CD4-positive, alpha-beta T cell treated with Interleukin-6 at 100 ng/mL for 8 hours (primary cell): ENCODE data around the gene LINC01488.

Source experiments
- DNase-seq: peaks from one replicate; pipeline ENCODE4 v3.0.0-alpha.2; 2020; ENCODE audit warnings: mixed read lengths, low spot score

LINC01488 gene

DNA sequence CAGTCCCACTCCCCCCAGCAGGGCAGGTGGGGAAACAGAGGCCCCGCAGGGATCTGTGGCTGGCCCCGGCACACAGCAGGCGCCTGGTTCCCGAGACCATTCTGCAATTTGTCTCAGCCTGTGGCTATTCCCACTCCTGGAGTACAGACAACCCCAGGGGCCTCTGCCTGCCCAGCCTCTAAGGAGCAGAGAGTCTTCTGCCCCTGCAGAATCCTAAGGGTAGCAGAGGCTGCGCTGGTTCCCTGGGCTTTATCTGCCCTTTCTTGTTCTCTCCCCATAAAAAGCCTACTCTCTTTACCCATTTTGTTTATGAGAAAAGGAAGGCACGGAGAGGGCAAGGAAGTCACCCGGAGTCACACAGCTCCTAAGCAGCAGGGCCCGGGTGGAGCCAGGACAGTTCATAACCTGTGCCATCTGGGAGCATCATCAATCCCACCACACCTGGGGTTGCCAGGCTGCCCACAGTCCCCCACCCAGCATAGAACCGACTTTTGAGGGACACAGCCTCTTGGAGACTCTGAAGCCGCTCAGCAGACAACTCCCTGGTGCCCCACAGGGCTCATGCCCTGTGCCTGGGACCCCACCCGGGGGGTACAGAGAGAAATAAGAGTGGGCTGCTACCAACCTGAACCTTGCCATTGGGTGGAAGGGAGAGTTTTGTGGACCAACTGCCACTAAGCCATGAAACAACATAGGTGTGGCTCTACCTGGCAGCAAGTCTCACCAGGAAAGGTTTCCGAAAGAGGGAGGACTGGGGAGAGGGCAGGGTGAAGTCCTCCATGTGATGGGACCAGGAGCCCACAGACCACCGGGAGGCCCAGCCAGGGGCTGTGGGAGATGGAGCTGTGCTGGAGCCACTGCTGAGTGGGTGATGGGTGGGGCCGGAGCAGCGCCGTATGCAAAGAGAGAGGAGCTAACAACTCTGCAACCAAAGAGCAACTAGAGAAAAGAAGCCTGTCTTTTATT is 17.2 kb upstream of the LINC01488 start:
- DNase-seq: no peak

DNA sequence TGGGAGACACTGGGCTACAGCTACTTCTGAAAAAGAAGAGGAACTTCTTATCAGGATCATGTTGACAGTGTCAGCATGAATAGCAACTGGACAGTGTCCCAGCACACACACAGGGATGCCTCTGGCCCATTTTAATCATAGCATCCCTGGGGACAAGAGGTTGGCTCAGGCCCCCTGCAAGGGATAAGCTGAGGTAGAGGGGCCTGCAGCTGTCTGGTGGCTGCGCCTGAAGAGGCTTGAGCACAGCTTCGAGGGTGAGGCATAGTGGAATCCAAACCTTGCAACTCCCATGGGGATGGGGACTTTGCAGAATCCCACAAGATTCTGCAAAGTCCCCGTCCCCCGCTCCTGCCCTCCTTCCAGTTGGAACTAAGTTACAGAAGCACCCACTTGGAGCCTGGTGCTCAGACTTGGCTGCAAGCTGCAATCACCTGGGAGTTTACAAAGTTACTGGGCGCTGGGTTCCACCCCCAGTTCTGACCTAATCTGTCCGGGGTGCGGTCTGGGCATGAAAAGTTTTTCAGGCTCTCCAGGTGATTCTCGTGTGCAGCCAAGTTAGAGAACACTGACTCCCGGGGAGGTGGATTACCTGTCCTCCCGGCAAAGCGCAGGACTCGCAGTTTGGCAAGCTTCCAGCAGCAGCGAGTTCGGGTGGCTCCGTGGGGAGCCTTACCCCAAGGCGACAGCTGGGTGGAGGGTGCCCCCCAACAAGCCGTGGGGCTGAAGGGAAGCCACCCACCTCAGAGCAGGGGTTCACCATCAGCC is 16.0 kb upstream of the LINC01488 start:
- DNase-seq: no peak

DNA sequence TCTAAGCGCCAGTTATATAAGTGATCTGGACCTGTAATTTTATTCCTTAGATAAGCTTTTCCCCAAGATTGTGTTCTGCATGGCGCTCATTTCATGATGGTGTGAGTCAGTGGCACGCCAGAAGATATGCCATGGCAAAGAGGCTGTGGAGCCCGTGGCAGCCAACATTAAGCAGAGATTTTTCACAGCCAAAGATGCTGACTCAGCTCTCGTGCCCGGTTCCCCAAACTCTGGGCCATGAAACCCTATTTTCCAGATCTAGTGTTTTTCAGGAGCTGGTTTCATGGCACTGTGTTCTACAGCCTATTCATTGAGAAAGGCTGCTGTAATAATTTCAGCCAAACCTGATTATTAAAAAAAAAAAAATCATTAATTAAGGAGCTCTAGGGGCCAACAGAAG is 15.4 kb upstream of the LINC01488 start:
- no peak for DNase-seq

DNA sequence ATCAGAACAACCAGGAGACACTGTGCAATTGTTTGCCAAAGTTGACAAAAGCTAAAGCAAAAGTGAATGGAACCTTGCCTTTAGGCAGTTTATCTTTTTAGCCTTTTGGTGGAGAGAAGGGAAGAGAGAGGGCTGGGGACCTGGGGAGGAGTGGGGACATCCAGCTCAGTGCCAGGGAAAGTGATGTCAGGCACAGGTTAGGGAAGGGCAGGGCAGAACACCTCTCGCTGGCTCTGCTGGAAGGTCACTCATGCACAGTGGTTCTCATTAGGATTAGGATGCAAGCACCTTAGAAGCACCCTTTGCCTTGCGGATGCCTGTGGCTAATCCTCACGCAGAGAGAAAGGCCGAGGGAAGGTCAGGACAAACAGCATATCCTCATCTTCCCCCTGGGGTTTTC is 14.3 kb upstream of the LINC01488 start:
- DNase-seq: no peak

DNA sequence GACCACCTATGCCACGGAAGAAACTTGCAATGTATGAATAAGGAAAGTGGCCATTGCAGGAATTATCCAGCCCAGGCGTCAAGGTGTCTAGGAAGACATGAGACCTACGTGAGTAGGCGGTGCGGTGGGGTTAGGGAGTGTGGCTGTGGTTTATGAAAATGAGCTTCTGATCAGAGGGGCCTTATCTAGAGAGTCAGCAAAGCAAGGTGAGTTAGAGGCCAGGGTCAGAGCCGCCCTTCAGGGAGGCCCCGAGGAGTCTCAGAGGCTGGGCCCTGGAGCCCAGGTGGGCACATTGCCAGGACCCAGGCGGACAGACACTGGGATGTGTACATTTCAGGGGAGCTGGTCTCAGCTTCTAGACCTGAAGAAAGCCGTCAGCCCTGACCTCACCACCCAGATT is 13.8 kb upstream of the LINC01488 start:
- no peak for DNase-seq

DNA sequence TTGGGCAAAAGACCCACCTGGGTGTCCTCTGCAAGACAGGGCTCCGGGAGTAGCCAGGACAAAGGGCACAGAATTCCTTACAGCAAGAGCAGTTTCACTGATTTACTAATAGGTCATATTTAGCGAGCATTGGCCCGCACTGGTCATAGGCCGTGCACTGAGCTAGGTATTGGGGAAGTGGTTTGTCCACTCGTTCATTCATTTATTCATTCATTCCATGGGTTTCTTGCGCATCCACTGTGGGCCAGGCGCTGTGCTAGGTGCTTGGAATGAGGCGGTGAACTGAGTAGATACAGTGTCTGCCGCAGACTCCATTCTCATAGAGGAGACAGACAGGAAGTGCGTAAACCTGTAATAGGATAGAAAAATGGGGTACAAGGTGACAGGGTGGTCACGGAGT is 13.2 kb upstream of the LINC01488 start:
- no peak for DNase-seq

DNA sequence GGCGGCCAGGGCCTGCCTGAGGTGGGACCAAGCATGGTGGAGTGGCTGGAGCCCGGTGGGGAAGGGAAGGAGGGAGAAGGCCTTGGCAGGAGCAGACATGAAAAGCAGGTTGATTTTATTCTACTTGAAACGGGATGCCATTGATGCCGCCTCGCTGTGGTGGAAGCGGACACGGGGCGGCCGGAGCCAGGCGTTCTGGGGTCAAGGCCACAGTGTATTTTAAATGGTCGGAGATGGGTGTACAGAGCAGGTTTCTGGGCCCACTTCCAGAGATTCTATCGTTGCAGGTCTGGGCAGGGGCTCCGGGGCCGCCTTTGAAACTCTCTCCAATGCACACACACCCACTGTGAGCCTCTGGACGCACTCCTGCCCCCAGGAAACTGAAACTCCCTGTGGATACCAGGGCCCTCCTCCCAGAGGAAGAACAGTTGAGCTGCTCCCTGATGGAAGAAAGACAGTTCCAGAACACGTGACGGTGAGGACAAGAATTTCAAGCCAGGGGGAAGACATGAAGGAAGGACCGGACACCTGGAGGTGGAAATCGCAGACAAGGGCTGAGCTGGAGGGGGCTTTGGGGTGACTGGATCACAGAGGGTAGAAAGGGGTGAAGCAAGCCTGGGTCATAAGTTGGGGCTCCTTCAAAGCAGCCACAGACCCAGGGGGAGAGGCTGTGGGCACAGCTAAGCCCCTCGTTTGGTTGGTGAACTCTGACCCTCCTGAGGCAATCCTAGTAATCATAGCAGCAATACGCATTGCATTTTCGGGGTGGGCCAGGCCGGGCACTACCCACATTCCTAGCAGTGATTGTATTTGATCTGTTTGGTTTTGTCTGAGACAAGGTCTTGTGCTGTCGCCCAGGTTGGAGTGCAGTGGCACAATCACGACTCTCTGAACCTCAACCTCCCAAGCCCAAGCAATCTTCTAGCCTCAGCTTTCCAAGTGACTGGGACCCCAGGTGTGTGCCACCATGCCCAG is 12.3 kb upstream of the LINC01488 start:
- no peak for DNase-seq

DNA sequence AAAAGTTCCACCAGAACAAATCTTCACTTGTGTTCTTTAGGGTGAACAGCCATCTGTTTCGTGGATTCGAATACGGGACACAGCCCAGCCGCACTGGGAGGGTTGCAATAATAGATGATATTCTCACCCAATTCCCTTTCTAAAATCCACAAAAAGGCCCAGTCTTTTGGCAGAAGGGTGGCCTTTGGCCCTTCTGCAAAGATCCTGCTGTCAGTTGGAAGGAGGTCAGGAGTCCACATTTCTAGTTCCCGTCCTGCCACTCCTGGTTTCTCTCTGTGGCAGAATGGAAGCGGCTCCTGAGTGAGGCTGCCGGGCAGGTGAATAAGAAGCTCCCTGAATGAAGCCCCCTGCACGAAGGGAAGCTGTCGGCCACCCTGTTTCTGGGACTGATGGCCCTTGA is 11.2 kb upstream of the LINC01488 start:
- DNase-seq: no peak

DNA sequence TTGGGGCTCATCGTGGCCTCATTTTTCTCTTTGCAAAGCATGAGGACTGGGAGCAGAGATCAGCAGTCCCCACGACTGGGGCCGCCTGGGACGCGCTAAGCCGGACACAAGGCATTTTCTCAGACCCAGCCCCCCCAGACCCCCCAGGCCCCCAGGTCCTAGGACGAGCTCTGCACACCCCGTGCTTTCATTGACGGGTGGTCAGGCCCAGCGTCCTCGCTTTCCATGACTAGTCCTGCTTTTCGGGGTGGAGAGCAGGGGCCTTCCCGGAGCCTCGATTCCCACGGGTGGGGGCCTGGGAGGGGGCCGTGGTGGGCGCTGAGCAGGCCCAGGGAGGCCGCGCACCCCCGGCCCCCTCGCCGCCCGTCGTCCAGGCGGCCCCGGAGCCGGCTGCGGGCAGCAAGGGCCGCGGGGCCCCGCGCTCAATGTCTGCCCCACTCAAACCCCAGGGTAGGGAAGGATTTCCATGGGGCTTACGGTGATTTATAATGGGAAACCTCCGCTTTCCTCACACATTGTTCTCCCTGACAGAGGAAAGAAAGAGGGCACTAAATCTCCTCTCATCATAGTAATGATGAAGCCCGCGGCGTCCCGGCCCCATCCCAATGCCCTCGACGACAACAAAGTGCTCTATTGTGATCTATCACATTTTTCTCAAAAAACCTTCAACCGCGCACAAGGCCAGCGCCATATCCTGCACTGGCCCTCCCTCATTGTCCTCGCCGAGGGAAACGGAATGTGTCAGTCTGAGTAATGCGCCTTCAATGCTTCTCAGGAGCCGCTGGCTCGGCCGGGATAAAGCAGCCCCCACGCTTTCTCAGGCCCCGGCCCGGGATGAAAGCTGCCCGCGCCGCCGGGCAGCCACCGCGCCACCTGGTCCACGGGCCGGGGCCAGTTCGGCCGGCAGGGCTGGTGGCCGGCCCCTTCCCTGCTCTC is 10.4 kb upstream of the LINC01488 start:
- DNase-seq: no peak

DNA sequence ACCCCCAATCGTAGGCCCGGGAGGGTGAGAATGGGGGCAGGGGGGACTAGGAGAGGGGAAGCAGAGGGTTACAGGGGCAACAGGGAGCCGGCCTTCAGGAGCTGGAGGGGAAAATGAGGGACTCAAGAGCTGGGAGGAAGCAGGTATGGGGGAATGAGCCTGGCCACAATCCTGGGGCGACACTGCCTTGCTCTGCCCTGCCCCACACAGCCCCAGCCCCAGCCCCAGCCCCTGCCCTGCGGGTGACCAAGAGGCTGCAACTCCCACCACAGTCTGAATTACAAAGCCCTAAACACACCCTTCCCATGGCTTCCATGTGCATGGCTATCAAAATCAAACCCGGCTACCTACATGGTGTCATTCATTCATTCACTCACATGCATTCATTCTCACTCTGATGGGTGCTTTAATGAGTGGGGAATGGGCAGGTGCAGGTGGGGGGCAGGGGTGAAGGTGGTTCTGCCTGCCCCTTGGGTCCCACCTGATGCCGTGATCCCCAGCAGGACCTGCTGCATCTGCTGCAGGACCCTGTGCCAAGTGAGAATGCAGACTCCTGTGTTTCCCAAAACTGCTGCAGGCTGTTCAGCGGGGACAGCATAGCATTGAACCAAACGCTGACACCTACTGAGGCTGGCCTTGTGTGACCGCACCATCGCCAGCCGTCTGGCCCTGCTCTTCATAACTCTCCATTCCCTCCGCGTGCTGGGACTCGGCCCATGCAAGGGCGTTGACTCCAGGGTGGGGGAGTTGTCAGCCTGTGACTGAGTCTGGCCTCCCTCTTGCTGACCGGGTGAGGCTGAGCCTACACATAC is 9.5 kb upstream of the LINC01488 start:
- DNase-seq: no peak

DNA sequence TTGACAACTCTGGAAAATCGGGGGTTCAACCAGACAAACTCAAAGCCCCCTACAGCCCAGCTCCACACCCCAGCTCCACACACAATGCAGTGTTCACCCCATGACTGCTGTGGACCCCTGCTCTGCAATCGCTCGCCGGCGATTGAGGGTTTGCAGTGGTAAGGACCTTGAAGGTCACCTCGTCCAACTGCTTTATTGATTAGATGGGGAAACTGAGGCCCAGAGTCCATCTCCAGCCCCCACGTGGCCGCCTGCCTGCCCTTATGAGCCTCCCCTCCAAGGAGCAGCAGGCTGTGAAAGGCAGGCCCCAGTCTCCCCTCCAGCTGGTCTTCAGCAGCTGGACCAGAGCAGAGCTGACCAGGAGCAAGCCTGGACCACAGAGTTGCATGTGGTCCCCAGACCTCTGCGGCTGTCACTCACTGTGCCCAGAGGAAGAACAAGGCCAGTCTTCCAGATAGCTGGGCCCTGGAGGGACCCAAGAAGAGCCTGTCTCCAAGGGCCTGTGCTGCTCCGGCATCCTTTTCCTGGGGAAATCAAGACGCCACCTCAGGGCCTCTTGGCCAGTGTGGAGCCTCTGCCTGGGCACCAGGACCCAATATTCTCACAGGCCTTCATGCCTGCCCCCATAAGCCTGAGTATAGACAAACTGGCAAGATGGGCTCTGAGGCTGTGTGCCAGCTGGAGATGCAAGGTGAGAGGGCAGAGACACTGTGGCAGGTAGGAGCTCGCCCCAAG is 8.8 kb upstream of the LINC01488 start:
- no peak for DNase-seq

DNA sequence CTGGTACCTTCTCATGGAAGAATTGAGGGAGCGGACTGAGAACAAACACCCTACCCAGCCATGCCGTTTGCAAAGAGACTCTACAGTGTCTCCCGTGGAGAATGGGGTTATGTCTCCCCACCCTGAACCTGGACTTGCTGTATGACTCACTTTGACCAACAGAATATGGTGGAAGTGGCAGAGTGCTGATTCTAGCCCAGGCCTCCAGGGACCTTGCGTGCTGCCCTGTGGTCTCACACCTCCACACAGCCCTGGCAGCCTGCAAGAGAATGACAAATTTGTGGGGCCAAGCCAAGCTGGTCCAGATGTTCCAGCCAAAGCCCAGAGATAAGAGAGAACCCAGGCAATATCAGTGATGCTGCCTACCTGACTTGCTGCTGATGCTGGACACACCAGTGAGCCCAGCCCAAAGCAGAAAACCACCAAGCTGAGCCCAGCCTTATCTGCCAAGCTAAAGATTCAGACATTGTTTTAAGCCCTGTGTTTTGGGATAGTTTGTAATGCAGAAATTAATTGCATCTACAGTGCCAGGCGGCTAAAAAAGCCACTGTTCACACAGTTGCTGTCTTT is 8.1 kb upstream of the LINC01488 start:
- no peak for DNase-seq

DNA sequence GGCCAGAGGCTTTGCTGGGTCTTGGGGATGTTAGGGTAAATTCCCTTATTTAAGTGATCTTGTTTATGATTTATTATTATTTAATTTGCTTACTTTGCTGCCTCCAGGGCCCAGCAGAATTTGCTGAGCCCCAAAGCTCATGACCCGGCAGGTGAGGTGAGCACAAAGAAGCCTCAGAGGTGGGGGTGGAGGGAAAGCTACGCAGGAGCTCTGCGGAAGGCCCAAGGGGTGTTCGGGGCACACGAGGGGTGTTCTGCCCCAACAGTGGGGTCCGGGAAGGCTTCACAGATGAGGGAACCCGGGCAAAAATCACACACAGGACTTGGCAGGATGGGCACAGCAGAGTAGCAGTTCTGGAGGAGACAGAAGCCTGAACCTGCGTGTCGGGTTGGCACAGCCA is 6.7 kb upstream of the LINC01488 start:
- no peak for DNase-seq

DNA sequence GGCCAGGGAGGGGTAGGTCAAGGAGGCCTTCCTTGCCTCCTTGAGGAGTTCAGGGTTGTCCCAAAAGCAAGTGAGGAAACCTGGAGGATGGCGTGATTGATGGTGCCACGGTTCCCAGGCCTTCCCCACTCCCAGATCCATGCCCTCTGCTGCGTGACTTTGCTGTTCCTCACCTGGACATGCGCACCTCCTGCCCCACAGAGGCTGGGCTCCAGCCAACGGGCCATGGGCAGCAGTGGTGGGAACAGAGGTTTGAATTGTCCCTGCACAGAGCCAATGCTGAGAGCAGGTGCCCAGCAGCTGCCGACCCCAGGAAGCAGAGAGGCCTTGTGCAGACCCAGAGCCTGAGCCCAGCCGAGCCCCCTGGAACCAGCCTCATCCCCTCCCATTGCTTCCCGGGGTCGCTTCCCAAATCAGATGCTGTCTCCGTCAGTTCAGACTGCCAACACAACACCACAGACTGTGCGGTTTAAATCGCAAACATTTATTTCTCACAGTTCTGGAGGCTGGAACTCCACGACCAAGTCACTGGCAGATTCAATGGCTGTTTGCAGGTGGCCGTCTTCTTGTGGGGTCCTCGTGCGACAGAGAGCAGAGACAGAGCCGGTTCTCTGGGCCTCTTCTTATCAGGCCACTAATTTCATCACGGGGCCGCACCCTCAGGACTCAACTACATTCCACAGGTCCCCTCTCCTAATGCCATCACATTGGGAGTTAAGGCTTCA is 6.2 kb upstream of the LINC01488 start:
- DNase-seq: no peak

DNA sequence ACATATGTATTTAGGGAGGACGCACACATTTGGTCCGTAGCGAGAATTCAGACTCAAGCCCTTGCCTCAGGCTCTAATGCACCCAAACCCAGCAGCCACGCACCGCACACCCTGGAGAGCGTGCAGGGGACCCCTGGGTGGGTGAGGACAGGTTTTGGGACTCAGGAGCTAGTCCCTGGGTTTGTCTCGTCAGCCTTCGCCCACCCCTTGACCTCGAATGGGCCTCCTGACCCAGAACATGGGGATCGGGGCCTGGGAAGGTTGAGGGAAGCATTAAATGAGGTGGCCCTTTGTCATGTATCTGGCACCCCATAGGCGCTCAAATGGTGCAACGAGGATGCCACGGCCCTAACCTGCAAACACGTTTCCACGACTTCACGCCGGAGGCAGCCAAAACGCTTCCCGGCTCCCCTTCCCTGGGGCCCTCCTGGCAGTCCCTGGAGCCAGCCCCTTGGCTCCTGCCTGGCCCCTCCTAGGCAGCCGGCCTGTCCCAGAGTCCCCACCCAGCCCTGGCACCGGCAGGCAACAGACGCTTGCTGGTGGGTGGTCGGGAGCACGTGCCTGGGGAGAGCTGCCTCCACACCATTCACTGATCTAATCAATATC is 5.5 kb upstream of the LINC01488 start:
- no peak for DNase-seq

DNA sequence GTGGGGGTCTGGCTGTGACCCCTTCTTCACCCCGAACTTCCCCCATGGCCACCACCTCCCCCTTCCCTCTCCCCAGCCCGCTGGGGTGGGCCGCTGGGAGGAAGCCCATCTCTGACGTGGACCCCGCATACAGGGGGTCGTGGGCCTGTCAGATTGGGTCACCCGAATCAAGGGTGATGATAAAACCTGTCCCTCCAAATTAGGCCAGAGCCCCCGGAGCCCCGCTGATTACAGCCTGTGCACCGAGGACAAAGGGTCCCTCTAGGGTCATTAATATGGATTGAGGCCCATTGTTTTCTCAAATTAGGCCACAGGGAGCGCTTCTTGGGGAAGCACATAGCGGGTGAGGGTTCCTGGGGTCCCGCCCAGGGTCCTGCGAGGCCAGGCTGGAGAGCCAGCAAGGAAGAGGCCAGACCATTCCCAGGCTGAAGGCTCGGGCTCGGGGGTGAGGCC is 4.9 kb upstream of the LINC01488 start:
- DNase-seq: no peak

DNA sequence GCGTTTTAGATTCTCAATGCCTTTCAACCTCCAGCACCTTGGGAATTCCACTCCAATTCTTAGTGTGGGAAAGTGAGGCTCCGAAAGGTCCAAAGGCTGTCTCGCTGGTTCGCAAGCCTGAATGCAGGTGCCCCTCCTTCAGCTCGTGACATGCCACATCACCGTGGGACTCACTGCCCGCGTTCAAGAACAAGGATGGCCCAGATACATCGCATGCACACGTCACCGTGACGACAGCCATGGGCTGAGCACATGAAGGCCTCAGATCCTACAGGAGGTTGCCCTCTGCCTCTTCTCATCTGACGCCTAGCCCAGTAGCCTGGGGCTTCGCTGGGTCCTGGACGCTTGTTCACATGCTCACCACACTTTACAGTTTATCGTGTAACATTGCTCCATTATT is 4.4 kb upstream of the LINC01488 start:
- no peak for DNase-seq
